ENCODE measurements around the gene LRP1B.
"Not testable (repeated sequence)": the region's sequence is repeated elsewhere in the genome, so short reads cannot be mapped to it uniquely, and the experiment has no call there.

The LRP1B gene

DNA sequence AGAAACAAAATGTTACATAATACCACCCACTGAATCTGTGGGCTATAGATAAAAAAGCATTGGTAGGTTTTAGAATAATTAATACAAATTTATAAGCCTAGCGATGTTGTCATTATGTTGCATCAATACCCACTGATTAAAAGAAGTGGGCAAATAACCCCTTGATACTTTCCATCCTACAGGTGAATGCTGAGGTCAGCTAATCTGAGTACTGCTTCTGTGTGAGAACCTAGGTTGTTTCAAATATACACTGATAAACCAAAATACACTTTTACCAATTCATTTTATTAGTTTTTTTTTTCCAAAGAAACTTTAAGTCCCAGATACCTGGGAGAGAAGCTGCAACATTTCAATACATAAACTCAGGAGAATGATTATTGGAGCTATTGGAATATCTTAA lies 948.6 kb downstream of the LRP1B start:
- FAIRE-seq (no peak), DNase-seq (ENCODE audit: low spot score) (no peak)

- not testable (repeated sequence) for DNase-seq (ENCODE audit: low spot score); FAIRE-seq
Observed at GRCh38 chr2:141169117-141169516, 961.7 kb downstream of the LRP1B start.

DNA sequence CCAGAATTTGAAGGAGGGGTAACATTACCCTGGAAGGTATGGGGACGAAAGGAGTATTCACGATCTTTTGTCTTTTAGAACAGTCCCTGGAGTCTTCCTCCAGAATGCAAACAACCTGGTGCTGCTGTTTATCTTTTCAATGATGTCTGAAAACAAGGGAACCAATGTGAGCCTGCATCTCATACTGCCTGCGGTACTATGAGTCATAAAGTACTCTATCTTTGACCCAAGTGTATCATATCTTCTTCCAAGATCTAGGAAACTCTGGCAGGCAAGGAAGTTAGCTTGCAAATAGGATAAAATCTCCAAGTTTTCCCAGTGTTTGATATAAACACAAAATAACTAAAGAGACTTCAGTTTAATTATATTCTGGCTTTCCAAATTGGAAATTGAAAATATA lies 968.5 kb downstream of the LRP1B start:
- DNase-seq (ENCODE audit: low spot score) (no peak), FAIRE-seq (no peak)

DNA sequence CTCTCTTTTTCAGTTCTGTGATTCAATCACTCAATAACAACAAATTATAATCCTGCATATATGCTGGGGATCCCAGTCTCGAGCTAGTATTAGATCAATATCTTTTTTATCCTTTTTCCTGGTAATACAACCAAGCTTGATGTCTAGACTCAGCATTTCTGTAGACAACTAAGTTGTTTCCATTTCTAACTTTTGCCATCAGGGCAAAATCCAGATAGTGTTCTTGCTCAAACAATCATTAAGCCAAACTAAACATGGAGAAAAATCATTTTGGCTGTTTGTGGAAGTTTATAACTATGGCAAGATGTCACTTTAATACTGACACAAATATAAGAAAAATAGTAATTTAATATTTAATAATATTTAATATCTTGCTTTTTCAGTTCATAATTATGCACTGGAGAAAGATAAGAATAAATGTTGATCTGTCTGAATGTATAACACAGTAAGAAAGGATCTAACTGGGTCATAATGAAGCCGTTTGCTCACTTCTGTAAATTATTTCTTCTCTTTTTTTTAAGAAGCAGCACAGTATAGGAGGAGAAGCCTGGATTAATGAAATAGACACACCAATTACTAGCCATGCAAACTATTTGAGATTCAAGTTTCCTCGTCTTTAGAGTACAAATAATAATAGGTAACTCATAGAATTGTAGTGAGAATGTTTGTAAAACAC lies 979.1 kb downstream of the LRP1B start:
- DNase-seq (ENCODE audit: low spot score): no peak
- FAIRE-seq: no peak

DNA sequence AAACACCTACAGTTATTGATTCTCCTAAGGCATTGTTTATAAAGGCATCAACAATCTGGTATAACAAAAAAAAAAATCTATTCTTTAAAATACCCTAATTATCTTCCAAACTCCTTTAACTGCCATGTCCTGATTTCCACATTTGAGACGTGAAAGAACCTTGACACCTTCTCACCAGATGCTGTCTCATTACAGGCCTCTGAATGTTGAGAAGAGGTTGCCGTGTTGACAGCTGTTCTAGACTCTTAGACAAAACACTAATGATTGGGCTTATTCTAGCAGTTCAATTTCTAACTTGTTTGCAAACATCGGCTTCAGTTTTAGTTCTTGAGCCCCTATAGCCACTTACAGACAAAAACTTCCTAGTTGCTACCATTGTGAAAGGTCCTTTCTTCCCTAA lies 988.8 kb downstream of the LRP1B start:
- FAIRE-seq (no peak), DNase-seq (ENCODE audit: low spot score) (no peak)

GRCh38 chr2:141137122-141137693 lies 993.6 kb downstream of the LRP1B start:
- FAIRE-seq: no peak
- DNase-seq (ENCODE audit: low spot score): no peak

DNA sequence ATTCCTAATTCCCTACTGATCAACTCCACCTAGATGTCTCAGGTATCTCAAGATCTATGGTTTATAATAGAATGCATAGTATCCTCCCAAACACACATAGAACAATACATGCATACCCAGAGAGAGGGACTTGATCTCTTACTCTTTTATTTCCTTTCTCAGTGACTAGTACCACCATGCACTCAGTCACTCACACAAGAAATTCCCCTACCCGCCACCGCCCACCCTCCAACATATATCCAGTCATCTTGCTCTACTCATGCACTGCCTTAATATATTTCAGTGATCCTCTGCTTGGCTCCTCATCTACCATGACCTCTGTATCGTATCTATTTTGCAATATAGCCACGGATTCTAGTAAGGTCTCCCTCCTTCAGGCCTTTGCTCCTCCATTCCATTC lies 996.9 kb downstream of the LRP1B start:
- DNase-seq (ENCODE audit: low spot score) (no peak), FAIRE-seq (no peak)

- no peak for FAIRE-seq
- no peak for DNase-seq (ENCODE audit: low spot score)
Observed at GRCh38 chr2:141125432-141125831, 1005.4 kb downstream of the LRP1B start.

GRCh38 chr2:141118836-141119235 lies 1012.0 kb downstream of the LRP1B start:
- no peak for FAIRE-seq

DNA sequence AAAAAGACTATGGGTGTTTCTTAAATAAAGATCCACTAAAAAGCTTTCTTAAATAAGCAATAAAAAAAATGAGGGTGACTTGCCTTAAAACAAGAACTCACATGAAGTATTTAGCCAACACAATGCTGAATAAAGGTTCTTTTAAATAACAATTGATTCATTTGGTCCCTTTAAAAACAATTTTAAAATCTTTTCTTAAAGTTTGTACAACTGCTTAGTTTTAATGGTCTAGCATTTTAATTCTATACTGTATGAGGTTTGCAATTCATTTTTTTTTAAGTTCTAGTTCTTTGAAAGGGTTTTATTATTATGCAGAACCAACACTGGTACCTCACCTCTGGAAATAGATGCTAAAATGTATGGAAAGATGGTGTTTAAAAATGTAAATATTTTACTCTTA lies 1017.5 kb downstream of the LRP1B start:
- FAIRE-seq (no peak), DNase-seq (ENCODE audit: low spot score) (no peak)

More at GRCh38 chr2:141118836-141119235, 1012.0 kb downstream of the LRP1B start:
- DNase-seq (ENCODE audit: low spot score): no peak

DNA sequence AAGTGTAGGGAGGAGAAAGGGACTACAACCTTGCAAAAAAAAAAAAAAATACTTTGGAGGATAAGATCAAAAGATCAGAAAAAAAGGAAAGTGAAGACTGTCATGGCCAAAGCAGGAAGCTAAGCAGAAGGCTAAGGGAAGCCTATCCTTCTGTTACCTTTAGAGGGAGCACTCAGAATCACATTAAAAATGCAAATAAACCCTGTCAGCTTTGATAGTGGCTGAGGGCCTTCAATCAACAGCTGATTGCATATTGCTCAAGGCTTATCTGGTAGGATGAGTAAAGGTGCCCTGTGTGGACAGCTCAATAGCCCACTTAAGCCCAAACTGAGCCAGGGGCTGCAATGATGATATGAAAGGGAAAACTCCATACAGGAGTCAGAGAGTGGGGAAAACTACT lies 1021.2 kb downstream of the LRP1B start:
- no peak for FAIRE-seq
- DNase-seq (ENCODE audit: low spot score): no peak

DNA sequence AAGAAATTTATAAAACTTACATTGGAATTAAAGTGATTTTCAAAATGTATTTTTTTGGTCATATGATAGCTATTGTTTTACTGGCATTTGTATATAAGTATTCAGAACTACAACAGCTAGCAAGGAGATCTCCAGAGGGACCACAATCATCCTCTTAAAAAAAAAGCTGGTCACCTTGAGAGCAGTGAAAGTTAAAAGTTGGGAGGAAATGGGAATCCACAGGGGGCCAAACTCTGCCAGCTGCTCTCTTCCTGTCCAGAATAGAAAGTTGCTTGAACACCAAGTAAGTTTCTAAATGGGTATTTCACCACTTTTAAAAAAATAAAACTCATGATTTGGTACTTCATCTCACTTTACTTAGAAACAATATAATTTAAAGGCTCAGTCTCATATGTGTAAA lies 1025.1 kb downstream of the LRP1B start:
- FAIRE-seq: no peak
- no peak for DNase-seq (ENCODE audit: low spot score)

DNA sequence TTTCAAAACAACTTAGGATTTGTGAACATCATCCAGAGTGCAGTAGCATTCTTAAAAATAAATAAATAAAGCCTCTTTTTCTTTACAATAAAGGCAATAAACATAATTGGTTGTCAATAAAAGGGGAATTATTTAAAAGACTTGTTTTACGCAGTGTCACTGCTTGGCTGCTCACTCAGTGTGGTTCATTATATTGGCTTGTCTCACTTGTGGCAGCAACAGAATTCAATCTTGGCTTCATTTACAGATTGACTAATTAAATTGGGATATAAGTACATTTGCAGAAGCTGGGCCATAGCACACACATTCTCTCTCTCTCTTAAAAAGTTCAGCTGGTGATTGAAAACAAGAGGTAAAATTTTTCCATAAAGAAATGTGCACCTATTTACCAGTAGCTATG lies 1027.6 kb downstream of the LRP1B start:
- no peak for FAIRE-seq

DNA sequence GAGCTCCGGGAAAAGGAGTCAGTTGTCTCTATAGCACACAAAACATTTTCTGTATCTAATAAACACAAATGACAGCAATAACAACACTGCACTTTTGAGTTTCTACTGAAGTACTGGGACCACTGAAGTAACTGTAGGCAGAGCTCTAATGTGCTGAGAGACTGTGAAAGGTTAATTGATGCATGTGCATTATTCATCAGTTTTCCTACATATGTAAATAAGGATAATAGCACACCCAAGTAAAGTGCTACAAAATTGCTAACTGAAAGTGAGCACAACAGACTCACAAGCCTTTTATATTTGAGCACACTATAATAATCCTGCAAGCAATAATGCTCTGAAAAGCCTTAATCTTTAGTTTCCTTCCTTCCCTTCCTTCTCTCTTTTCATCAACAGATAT lies 1051.6 kb downstream of the LRP1B start:
- no peak for FAIRE-seq
- DNase-seq (ENCODE audit: low spot score): no peak

More for the DNA sequence above, 1027.6 kb downstream of the LRP1B start:
- DNase-seq (ENCODE audit: low spot score): no peak

DNA sequence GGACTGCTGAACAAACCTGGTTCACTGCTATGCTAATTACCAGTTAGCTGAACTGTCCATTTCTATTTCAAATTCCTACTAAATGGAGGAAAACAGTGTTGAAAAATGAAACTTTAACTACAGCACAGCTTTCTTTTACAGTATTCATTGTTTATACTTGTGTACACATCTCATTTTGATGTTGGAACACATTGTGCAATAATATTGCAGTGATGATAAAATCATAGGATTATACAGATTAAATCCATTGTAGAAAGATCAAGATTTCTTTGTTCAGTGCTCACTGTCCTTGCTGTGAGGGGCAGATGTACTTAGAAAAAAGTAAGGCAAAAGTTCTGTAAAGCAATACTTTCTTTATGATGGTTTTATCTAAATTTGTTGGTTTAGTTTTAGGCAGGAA lies 1055.1 kb downstream of the LRP1B start:
- DNase-seq (ENCODE audit: low spot score) (no peak), FAIRE-seq (no peak)

DNA sequence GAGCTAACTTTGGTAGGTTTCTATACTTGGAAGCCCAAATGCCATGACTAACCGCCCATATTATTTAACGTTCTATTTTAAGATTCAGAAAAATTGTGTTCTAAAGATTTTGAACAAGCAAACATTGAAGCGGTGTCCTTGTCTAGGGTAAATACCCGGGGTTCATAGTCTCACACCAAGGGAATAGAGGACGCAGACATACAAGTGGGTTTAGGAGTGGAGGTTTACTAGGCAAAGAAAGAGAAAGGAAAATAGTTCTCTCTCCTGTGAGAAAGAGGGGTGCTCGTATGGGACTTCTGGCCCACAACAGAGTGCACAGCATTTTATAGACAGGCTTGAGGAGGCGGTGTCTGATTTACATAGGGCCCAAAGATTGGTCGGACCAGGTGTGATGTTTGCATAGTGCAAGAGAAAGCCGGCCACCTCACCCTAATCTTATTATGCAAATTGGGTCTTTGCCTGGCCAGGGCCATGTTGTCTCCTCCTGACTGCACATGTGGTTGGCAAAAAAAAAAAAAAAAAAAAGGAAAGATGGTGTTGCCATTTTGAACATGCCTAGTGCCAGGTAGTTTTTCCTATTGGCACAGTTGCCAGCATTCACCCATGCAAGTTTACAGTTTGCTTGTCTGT lies 1062.6 kb downstream of the LRP1B start:
- no peak for FAIRE-seq

GRCh38 chr2:141065042-141065441 lies 1065.8 kb downstream of the LRP1B start:
- FAIRE-seq (no peak), DNase-seq (ENCODE audit: low spot score) (no peak)

More for the DNA sequence above, 1062.6 kb downstream of the LRP1B start:
- DNase-seq (ENCODE audit: low spot score): no peak

DNA sequence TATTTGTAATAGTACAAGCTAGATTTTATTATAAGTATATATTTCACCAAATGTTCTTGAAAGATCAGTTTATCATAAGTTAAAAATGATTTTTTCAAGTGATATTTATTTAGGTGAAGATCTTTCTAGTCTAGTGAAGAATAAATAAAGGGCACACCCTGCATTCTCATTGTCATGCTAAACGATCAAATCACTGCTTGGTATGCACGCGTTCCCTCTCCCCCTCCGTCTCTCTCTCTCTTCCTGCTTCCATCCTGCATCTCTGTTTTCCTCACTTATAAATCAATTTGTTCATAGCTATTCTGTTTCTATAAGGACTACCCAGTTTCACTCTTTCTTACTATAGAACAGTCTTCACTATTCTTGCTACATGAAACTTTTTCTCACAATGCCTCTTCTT lies 1067.4 kb downstream of the LRP1B start:
- DNase-seq (ENCODE audit: low spot score): no peak
- FAIRE-seq: no peak

DNA sequence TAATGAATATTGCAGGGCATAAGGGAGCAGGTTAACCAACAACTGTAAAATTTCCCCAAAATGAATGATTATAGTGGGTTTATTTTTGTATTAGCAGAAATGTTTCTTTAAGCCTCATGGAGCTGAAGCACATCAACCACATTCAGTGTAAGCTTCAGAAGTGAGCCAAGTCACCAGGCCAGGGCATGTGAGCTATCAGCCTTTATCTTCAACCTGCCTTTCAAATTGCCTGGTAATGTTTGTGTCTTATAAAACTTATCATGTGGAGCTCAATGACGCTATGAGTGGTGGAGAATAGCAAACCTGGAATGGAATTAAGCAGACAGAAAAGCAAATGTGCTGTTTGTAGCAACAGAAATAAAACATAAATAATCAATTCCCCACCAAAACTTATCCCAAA lies 1068.4 kb downstream of the LRP1B start:
- DNase-seq (ENCODE audit: low spot score) (no peak), FAIRE-seq (no peak)

DNA sequence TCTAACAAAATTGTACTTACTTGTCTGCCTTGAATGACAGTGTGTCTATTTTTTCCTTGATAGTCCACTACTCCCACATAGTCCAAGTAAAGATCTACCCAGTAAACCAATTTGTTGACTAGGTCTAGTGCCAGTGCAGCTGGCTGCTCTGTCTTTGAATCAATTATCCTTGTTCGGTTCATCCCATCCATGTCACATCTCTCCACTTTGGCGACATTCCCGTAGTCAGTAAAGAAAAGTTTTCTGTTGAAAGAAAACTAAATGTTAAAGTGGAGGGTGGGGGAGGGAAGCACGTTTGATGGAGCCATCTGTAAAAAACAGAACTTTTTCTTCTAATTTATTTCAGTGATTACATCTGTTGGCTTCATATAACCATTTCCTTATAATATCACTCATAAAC lies 1068.8 kb downstream of the LRP1B start:
- DNase-seq (ENCODE audit: low spot score) (no peak), FAIRE-seq (no peak)

DNA sequence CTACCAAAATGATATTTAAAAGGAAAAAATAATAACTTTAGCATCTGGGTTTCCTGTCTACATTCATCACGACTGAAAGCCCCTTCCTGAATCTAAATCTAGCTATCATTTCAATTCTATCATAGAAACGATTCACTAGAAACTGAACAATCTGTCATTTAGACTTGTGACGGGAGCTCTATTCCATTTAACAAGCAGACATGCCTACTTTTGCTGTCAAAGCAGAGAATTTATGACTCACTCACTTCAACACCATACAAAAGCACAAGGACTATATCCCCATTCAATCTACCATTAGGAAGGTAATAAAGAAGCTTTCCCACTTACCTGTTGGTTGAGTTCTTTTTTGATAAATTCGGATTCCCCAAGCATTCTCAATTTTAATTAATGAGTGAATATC lies 1072.3 kb downstream of the LRP1B start:
- no peak for DNase-seq (ENCODE audit: low spot score)
- no peak for FAIRE-seq

- DNase-seq (ENCODE audit: low spot score) (no peak), FAIRE-seq (no peak)
Observed at GRCh38 chr2:141055531-141055930, 1075.3 kb downstream of the LRP1B start.

DNA sequence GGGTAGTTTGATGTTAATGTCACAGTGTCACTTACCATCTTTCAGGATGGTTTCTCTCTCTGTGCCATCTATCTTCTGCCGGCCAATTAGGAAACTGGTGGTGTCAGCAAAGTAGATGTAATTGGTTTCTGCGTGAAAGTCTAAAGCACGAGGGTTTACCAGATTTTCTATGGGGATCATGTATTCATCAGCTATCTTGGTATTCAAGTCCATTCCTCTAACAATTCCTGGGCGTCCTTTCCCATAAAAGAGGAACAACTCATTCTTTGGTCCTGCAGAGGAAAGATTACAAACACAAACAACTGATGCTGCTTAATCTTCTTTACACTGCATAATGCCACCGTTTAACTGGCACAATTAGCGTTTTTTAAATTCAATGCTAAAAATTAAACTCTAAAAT lies 1081.9 kb downstream of the LRP1B start:
- FAIRE-seq (no peak), DNase-seq (ENCODE audit: low spot score) (no peak)
